Heart left ventricle (tissue), 16 donors: ENCODE measurements around the gene GRK3. TPM values are rescaled to one million over a fixed set of nuclear protein-coding genes. Genes with fewer than 3 reads are reported as not detected.

ENCODE experiments used
- ATAC-seq, 4 donors: fragments of 200-7000 bp; cut with Tn5 transposase; one replicate each; pipeline ENCODE4 v1.9.1; 2020 to 2022; ENCODE audit warnings: moderate library complexity in 4 of 4, mild to moderate bottlenecking in 3 of 4, moderate number of reproducible peaks in 1 of 4
- DNase-seq, 5 donors: peaks; one replicate each; pipeline ENCODE4 v3.0.0-alpha.2; 2020
- H3K27ac ChIP-seq, 12 donors: fragments of 200-600 bp; sonication (generic) in 4 of 12; one replicate each; pipeline versions ENCODE4 v1.5.0 to v1.8.0; 2016 to 2022; ENCODE audit warnings: mild to moderate bottlenecking in 2 of 12
- H3K27me3 ChIP-seq, 9 donors: fragments of 200-600 bp; sonication (generic) in 2 of 9; one replicate each; pipeline versions ENCODE4 v1.5.1 to v1.8.0; 2016 to 2022; ENCODE audit warnings: mild to moderate bottlenecking in 3 of 9
- H3K36me3 ChIP-seq, 9 donors: fragments of 200-600 bp; sonication (generic) in 2 of 9; one replicate each; pipeline versions ENCODE4 v1.5.0 to v1.8.0; 2018 to 2022; ENCODE audit warnings: mild to moderate bottlenecking in 2 of 9
- H3K4me1 ChIP-seq, 12 donors: fragments of 200-600 bp; sonication (generic) in 4 of 12; one replicate each; pipeline versions ENCODE4 v1.5.0 to v1.8.0; 2016 to 2022; ENCODE audit warnings: mild to moderate bottlenecking in 3 of 12
- H3K4me3 ChIP-seq, 12 donors: fragments of 200-600 bp; sonication (generic) in 4 of 12; one replicate each; pipeline versions ENCODE4 v1.5.0 to v1.8.0; 2017 to 2022; ENCODE audit warnings: mild to moderate bottlenecking in 9 of 12, moderate library complexity in 4 of 12
- H3K9me3 ChIP-seq, 12 donors: fragments of 200-600 bp; sonication (generic) in 4 of 12; one replicate each; pipeline versions ENCODE4 v1.5.0 to v1.8.0; 2016 to 2022; ENCODE audit warnings: mild to moderate bottlenecking in 1 of 12
- CTCF ChIP-seq, 12 donors: fragments of 200-600 bp; sonication (generic) in 4 of 12; IDR thresholded peaks; one replicate each; pipeline versions ENCODE4 v1.5.0 to v1.8.0; 2018 to 2022; ENCODE audit warnings: antibody characterized with exemption in 12 of 12, mild to moderate bottlenecking in 5 of 12
- POLR2A ChIP-seq, 2 donors: fragments of 450-650 bp; IDR thresholded peaks; one replicate each; pipeline ENCODE4 v1.6.1; 2017; ENCODE audit warnings: antibody characterized with exemption in 2 of 2, mild to moderate bottlenecking in 2 of 2, moderate library complexity in 2 of 2
- WGBS, 4 donors: extraction: QIAGEN DNeasy Blood & Tissue Kit in 2 of 4; methylation state at CpG; one replicate each; pipeline versions ENCODE4 v1.1.5 to v1.1.7; 2013 to 2018; 5-methylcytosine and 5-hydroxymethylcytosine counted together
- intact Hi-C, 10 donors: fragments of 100-400 bp; cut with DNase I; formaldehyde crosslinking; loops; one replicate each; pipeline versions ENCODE4 v1.11.1 to v1.14.2; 2022
- polyA plus RNA-seq, 2 donors: library from polyadenylated mRNA; stranded (reverse); fragments of 200-250 nt; gene quantifications; one replicate each; pipeline ENCODE4 v1.2.3, GENCODE V29; 2013
- total RNA-seq, 9 donors: library from RNA; depleted of rRNA in 2 of 9; stranded (reverse); fragments of >200 nt in 2 of 9; fragmentation: NEBNext Ultra II Directional in 3 of 9; extraction: Animal tissue kit (Norgen Biotek cat#: 25700) in 3 of 9; gene quantifications; one replicate each; pipeline versions ENCODE4 v1.1.0 to v1.2.4, GENCODE V29; 2016 to 2023
- donor health status: ischemic (EF 13 %, LVEDD 7.1; RV severe dilation, severe dysfunction).
- donor health status: healthy with polysubstance abuse.
- donor health status: DM: no; HTN: yes; CAD: no.
- donor health status: DM: no; HTN: no; CAD: no.
- donor health status: ischemic (EF 25% LVEDD 6.9; RV normal size, moderate dysfunction).
- donor health status: ischemic (EF 25% LVEDD 5.7; RV mildly dilated, moderate dysfunction).
- donor health status: healthy.
- donor health status: DM: yes; HTN: yes; CAD: no.
- donor health status: ischemic (EF 35%, LVEDD 5.7; RV mildly dilated, moderate dysfunction).
- donor health status: nonischemic (EF 11% LVEDD 7.7; RV severe dilation, severe dysfunction).
- donor health status: DM: yes; HTN: yes; CAD: no.
- donor health status: PGD.
- donor health status: ischemic (EF 29% LVEDD 5.4; RV normal size, mild dysfunction).
- donor health status: nonischemic (EF 23%, LVEDD 6.1; RV moderate dilation, normal function).

Gene GRK3
- total and polyA plus RNA-seq, 11 donors: 1.1 to 16.2 (median 5.9) TPM

DNA sequence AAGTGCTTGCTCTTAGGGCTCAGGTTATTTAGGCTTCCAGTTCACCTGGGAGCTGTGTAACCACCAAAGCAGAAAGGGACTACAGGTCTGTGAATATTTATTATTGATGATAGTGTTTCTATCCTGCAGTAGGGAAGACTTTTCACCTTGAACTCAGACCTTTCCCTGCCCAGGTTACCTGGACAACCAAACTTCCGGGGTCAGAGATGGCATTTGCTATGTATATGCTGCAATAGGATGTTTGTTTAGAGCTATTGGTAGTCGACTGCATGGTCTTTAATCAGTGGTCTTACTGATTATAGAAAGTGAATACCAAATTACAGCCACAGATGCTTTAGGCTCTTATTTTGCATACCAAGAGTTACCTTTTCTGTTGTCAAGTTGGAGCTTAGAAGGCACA is 94.9 kb downstream of the GRK3 start:
- ATAC-seq (no peak), DNase-seq (no peak)
- Histone ChIP-seq H3K27ac (no peak overlapping the region), H3K4me1 (peaks cover 0 to 34% (median 9%) of the 10 kb centered on the region in 12 donors), H3K27me3 (no peaks in the 10 kb centered on the region), H3K36me3 (no peaks in the 10 kb centered on the region), H3K4me3 (no peak overlapping the region), H3K9me3 (no peaks in the 10 kb centered on the region)
- intact Hi-C loops: no loop called here
- WGBS, 4 donors: 89 to 94% (median 92%) methylated on average over 2 of the region's 2 CpGs
- TF ChIP-seq POLR2A (IDR thresholded peaks at IDR 0.05) (no peak), CTCF (IDR thresholded peaks at IDR 0.05) (no peak)

GRCh38 chr22:25660336-25660735 is 95.9 kb downstream of the GRK3 start:
- no peaks in the 10 kb centered on the region for H3K36me3 ChIP-seq
- DNase-seq (no peak), ATAC-seq (no peak)
- H3K4me1 ChIP-seq: peaks cover 0 to 34% (median 9%) of the 10 kb centered on the region in 12 donors
- 90 to 96% (median 93%) methylated on average over 3 of the region's 3 CpGs for WGBS, 4 donors
- TF ChIP-seq CTCF (IDR thresholded peaks at IDR 0.05) (no peak), POLR2A (IDR thresholded peaks at IDR 0.05) (no peak)
- H3K27ac ChIP-seq: no peak overlapping the region
- H3K4me3 ChIP-seq: no peak overlapping the region
- intact Hi-C loops: loop anchor here in 1 of 10 donors (10.0 kb wide), 2 partner anchors 84 to 96 kb away; partner anchors contain the start of genes GRK3 and MYO18B
- no peaks in the 10 kb centered on the region for H3K27me3 ChIP-seq
- no peaks in the 10 kb centered on the region for H3K9me3 ChIP-seq

DNA sequence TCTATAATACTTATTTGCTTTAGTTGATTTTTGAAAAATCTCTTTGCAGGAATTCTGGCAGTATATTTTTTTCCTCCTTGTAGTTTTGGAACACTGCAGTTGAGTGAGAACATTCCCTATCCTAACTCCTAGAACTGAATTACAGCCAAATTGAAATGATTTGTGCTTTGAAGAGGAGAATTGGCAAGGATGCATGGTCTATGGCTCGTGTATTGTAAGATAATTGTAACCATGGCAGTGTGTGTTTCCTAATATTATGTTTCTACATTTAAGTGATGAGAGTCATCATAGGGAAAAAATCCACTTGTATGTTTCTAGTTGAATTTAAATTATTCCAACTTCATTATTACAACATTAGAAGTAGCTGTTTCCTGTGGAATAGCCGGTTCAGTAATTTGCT is 96.6 kb downstream of the GRK3 start:
- intact Hi-C loops: loop anchor here in 1 of 10 donors (10.0 kb wide), 2 partner anchors 84 to 96 kb away; partner anchors contain the start of genes GRK3 and MYO18B
- TF ChIP-seq CTCF (IDR thresholded peaks at IDR 0.05): no peak
- no peak for TF ChIP-seq POLR2A (IDR thresholded peaks at IDR 0.05)
- H3K36me3 ChIP-seq: no peaks in the 10 kb centered on the region
- 8 to 22% (median 15%) methylated on average over 2 of the region's 2 CpGs for WGBS, 4 donors
- no peak for DNase-seq
- H3K4me1 ChIP-seq: peaks cover 0 to 39% (median 10%) of the 10 kb centered on the region in 12 donors
- peak; percentile 76 to 81 (median 79) for ATAC-seq
- H3K27ac ChIP-seq: peak overlapping the region in 2 of 12 donors; percentile 9 to 20
- H3K9me3 ChIP-seq: no peaks in the 10 kb centered on the region
- H3K27me3 ChIP-seq: no peaks in the 10 kb centered on the region
- H3K4me3 ChIP-seq: peak overlapping the region in 2 of 12 donors; percentile 2 to 24

DNA sequence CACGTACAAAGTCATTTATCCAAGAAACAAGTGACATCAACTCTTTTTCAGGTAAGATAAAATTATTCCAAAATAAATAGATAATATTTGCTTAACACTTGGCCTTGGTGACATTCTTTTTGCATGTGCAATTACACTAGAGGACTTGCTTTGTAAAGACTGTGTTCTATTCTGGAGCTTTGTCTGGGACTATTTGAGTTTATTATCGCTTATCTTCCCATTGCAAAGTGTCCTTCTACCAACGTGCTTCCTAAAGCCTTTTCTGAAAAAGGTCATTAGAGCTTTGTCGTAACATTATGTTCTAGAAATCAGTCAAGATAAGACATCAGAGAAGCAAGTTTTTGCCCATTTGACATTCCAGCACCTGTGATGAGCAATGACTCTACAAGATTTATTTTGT is 99.2 kb downstream of the GRK3 start:
- intact Hi-C loops: loop anchor here in 1 of 10 donors (10.0 kb wide), 2 partner anchors 81 to 99 kb away; partner anchors contain the start of genes GRK3 and MYO18B

More for the DNA sequence above, 99.2 kb downstream of the GRK3 start:
- Histone ChIP-seq H3K4me1 (peaks cover 0 to 43% (median 16%) of the 10 kb centered on the region in 12 donors), H3K27ac (peak overlapping the region in 4 of 12 donors; percentile 2 to 37 (median 11)), H3K27me3 (no peaks in the 10 kb centered on the region), H3K4me3 (no peak overlapping the region), H3K9me3 (no peaks in the 10 kb centered on the region), H3K36me3 (no peaks in the 10 kb centered on the region)
- no peak for DNase-seq
- no peak for TF ChIP-seq CTCF (IDR thresholded peaks at IDR 0.05)
- WGBS, 4 donors: 42 to 57% (median 46%) methylated on average over 4 of the region's 4 CpGs
- peak; percentile 22 to 74 (median 44) for ATAC-seq
